Measurements from ENCODE around the gene CDK13.

Gene CDK13

GRCh38 chr7:40008223-40008815 is 58.3 kb downstream of the CDK13 start:
- DNase-seq (ENCODE audit: low read depth), result no peak

- DNase-seq (ENCODE audit: low read depth), result no peak
Observed at GRCh38 chr7:40009301-40009700, 59.2 kb downstream of the CDK13 start.

DNA sequence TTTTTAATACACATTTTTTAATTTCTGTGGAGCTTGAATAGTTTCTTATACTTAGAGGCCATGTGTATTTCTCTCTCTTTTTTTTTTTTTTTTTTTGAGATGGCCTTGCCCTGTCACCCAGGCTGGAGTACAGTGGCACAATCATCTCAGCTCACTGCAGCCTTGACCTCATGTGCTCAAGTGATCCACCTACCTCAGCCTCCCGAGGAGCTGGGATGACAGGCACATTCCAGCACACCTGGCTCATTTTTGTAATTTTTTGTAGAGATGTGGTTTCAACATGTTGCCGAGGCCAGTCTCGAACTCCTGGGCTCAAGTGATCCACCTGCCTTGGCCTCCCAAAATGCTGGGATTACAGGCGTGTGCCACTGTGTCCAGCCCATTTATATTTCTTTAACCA is 64.3 kb downstream of the CDK13 start:
- DNase-seq (ENCODE audit: low read depth), result no peak

GRCh38 chr7:40015790-40016296 is 65.8 kb downstream of the CDK13 start:
- no peak for DNase-seq (ENCODE audit: low read depth)

- no peak for DNase-seq (ENCODE audit: low read depth)
Observed at GRCh38 chr7:40019558-40019957, 69.5 kb downstream of the CDK13 start.

GRCh38 chr7:40024048-40024447 is 74.0 kb downstream of the CDK13 start:
- DNase-seq (ENCODE audit: low read depth), result no peak

- no peak for DNase-seq (ENCODE audit: low read depth)
Observed at GRCh38 chr7:40024841-40025240, 74.8 kb downstream of the CDK13 start.

DNA sequence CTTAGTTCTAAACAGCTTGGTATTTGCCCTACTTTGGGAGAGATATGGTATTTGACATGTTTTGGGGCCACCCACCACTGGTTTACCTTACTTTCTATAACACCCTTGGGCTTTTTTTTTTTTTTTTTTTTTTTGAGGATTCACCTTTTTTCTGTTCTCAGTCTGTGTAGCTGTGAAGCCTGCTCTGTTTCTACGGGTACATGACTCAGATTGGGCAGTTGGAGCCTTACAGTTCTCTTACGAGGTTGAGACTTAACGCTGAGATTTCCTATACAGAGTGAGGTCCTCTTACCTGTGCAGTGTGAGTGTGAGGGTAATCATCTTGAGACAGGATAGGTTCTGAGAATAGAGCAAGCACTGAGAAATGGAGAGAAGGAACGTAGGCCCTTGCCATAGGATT is 77.5 kb downstream of the CDK13 start:
- no peak for DNase-seq (ENCODE audit: low read depth)

GRCh38 chr7:40033826-40034225 is 83.8 kb downstream of the CDK13 start:
- no peak for DNase-seq (ENCODE audit: low read depth)

GRCh38 chr7:40041456-40041855 is 91.4 kb downstream of the CDK13 start:
- DNase-seq (ENCODE audit: low read depth), result no peak

DNA sequence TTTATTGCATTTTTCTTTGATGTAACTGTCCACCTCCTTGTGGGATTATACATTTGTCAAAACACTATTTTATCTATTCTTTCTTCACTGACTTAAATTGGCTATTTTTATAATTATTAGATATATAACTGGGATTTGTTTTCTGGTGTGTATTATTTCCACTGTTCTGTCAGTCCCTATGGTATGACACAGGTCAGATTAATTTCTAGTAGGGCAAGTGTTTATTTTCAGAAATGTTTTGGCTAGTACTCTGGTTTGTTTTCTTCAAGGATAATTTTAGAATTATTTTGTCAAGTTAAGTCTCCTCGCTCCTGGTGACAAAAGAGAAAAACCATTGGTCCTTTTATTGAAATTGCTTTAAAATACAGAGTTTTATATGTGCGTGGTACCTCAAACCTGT is 93.1 kb downstream of the CDK13 start:
- DNase-seq (ENCODE audit: low read depth), result no peak

- DNase-seq (ENCODE audit: low read depth), result no peak
Observed at GRCh38 chr7:40047661-40048060, 97.6 kb downstream of the CDK13 start.

DNA sequence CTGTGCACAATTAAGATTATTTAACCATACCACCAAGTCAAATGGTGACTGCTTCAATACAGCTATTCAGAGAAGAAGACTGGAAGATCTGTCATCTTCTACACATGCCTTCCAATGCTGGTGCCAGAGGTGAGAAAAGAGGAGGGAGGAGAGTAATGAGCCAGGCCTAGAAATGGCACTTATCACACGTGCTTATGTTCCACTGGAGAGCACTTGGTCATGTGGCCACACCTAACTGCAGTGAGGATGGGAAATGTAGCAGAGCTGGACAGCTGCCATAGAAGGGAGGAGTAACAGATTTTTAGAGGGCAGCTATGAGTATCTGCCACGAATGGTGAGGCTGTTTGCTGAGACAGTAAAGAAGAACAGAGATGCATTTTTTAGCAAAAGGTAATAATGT is 107.2 kb downstream of the CDK13 start:
- no peak for DNase-seq (ENCODE audit: low read depth)

DNA sequence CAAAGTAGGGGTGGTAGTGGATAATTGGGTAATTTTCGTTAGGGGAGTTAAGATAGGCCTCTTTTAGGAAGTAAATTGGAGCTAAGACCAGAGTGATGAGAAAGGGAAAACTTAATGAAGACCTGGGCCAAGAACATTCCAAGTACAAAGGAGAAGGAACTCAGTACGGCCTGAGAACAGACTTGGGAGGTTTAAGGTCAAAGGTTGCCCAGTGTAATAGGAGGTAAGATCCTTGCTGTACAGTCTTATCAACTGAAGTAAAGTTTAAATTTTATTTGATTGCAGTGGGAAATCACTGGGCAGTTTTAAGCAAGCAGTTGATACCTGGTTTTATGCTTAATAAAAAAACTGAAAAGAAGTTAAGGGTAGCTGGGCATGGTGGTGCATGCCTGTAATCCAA is 108.0 kb downstream of the CDK13 start:
- DNase-seq (ENCODE audit: low read depth), result no peak

GRCh38 chr7:40058636-40059035 is 108.6 kb downstream of the CDK13 start:
- no peak for DNase-seq (ENCODE audit: low read depth)

- no peak for DNase-seq (ENCODE audit: low read depth)
Observed at GRCh38 chr7:40059057-40059456, 109.0 kb downstream of the CDK13 start.

DNA sequence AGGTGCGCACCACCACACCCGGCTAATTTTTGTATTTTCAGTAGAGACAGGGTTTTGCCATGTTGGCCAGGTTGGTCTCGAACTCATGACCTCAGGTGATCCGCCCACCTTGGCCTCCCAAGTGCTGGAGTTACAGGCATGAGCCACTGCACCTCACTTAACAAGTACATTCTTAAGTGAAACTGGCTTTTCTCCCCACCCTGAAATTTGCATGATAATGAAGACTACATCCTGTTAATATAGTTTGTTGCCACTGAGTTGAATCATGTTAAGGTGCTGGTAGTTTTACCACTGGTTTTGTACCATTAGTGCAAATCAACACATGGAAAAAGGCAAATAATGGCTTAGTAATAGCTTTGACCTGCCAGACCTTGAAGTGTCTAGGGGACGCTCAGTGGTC is 122.2 kb downstream of the CDK13 start:
- DNase-seq (ENCODE audit: low read depth), result no peak

DNA sequence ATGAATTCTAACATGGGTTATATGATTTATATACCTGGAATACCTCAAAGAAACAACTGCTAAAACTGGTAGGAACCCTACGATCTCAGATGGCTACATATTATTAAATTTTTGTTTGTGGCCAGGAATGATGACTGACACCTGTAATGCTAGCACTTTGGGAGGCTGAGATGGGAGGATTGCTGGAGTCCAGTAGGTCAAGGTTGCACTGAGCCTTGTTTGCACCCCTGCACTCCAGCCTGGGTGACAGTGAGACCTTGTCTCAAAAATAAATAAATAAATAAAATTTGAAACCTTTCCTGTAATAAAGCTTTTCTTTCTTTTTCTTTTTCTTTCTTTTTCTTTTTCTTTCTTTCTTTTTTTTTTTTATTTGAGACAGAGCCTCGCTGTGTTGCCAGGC is 123.2 kb downstream of the CDK13 start:
- no peak for DNase-seq (ENCODE audit: low read depth)

DNA sequence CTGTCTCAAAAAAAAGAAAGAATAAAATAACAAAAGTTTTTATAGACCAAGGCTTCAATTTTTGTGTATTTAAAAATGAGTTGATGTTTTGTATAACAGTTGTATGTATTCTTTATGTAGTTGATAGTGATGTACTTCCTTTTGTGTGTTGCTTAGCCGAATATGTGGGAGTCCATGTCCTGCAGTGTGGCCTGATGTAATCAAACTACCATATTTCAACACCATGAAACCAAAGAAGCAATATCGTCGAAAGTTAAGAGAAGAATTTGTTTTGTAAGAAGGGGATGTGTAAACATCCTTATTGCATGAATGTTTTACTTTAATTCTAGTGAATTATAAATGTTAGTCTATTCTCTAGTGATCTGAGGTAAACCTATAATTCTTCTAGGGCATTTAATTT is 127.8 kb downstream of the CDK13 start:
- DNase-seq (ENCODE audit: low read depth), result no peak

- DNase-seq (ENCODE audit: low read depth), result no peak
Observed at GRCh38 chr7:40092182-40092581, 142.1 kb downstream of the CDK13 start.

GRCh38 chr7:40093631-40094350 is 143.7 kb downstream of the CDK13 start:
- DNase-seq (ENCODE audit: low read depth), result no peak

DNA sequence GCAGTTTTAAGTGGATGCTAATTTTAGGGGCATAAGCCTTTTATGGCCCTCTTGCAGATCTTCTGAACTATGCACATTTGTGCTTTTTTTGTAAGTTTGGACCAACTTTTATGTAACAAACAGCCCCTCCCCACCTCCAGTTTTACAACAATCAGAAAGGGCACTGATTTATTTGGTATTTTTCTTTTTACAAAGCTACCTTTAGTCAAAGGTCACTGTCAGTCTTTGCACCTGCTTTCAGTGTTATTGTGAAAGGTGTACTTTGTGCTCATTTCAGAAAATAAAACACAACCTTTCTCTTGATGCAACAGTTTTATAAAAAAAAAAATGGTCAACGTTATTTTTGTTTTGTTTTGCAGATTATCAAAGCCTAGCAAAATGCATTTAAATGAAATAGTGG is 145.2 kb downstream of the CDK13 start:
- no peak for DNase-seq (ENCODE audit: low read depth)

- no peak for DNase-seq (ENCODE audit: low read depth)
Observed at GRCh38 chr7:40095695-40096327, 145.8 kb downstream of the CDK13 start.
